GM12872 (cell line): ENCODE results near the gene NEK5.

Experiments
- TF ChIP-seq, protein P1 (sequence below): IDR thresholded peaks from 3 replicates; pipeline ENCODE4 v1.5.1; 2011; ENCODE audit warnings: low read depth, mild to moderate bottlenecking, low read length, moderate library complexity; ENCODE audit not compliant: insufficient read depth

The NEK5 gene

DNA sequence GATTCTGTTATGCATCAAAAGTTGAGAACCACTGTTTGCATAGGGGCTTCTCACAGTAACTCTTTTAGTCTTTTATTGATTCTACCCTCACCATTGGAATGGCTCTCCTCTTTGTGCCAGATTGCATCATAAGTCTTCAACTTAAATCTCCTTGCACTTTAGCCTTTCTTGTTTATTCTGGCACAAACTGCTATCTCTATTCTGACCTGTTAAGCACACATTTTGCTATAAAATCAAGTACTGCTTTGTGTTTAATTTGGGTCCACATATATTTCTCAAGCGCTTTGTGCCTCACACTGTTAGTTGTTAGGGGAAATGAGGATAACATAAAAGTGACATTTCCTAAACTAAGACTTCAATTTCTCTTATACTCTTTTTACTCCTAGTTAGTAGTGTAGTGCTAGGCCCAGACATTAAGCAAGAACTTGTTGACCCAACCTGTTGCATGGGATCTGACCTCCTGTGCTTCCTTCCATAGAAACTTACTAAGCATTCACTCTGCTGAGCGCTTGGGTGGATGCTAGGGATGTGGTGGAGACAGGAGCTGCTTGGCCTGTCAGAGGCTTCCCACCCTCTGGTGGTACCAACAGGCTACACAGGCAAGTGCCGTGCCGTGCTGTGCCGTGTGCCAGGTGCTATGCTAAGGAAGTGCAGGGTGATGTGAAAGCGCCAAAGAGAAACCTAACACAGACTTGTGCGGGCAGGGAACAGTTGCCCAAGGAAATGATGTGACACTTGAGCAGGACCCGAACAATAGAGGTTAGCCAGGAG lies 103.2 kb downstream of the NEK5 start:
- TF ChIP-seq, protein P1, sequence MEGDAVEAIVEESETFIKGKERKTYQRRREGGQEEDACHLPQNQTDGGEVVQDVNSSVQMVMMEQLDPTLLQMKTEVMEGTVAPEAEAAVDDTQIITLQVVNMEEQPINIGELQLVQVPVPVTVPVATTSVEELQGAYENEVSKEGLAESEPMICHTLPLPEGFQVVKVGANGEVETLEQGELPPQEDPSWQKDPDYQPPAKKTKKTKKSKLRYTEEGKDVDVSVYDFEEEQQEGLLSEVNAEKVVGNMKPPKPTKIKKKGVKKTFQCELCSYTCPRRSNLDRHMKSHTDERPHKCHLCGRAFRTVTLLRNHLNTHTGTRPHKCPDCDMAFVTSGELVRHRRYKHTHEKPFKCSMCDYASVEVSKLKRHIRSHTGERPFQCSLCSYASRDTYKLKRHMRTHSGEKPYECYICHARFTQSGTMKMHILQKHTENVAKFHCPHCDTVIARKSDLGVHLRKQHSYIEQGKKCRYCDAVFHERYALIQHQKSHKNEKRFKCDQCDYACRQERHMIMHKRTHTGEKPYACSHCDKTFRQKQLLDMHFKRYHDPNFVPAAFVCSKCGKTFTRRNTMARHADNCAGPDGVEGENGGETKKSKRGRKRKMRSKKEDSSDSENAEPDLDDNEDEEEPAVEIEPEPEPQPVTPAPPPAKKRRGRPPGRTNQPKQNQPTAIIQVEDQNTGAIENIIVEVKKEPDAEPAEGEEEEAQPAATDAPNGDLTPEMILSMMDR: no peak

DNA sequence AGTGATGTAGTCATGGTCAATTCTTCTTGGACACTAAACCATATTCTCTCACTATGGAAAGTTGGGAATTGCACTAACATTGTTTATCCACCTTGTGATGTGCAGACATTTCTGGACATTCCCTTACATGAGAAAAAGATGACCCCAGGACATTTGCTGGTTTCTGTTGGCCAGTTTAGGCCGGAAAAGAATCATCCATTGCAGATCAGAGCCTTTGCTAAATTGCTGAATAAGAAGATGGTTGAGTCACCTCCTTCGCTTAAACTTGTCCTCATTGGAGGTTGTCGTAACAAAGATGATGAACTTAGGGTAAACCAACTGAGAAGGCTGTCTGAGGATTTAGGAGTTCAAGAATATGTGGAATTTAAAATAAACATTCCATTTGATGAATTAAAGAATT lies 104.4 kb downstream of the NEK5 start, which contains the start of gene UTP14C:
Gene UTP14C (plus strand): TSS at position 211 of the 400 bp plus-strand sequence. CDS start 4,114 bp downstream, outside the sequence.
- TF ChIP-seq, protein P1: no peak

DNA sequence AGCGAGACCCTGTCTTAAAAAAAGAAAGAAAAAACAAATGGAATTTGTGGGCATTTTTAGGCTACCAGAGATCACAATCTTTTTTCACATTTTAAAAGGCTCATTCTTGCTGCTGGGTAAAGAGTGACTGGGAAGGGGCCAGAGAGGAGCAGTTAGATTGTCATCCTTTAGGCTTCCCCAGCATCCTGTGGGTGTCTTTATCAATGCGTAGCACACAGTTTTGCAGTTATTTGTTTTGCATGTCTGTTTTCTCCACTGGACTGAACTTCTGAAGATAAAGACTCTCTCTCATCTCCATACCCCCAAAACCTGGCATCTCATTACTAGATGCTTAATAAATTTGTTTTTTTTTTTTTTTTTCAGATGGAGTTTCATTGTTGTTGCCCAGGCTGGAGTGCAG lies 106.5 kb downstream of the NEK5 start:
- TF ChIP-seq, protein P1: no peak

DNA sequence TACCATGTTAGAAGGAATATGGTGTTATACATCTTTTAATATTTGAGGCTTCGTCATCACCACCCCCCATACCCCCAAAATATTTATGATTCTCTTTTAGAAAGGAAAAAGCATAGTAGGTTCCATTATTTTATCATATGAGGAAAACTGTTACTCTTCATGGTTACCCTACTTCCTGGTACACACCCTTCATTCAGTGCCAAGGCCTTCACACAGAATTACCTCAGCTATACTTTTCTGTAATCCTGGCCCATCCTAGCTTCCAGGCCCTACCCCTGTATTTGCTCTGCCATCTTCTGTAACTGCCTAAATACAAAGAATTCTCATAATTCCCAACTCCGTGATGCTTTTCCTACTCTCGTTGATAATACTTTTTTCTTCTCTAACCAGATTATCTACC lies 108.7 kb downstream of the NEK5 start:
- TF ChIP-seq, protein P1: no peak

DNA sequence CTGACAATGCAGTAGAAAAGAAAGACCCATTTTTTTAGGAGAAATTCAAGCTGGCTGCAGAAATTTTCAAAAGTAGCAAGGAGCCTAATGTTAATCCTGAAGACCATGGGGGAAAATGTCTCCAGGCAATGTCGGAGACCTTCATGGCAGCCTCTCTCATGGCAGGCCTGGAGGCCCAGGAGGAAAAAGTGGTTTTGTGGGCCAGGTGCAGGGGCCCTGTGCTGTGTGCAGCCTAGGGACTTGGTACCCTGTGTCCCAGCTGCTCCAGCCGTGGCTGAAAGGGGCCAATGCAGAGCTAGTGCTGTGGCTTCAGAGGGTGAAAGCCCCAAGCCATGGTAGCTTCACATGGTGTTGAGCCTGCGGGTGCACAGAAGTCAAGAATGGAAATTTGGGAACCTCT lies 112.6 kb downstream of the NEK5 start:
- TF ChIP-seq, protein P1: no peak

DNA sequence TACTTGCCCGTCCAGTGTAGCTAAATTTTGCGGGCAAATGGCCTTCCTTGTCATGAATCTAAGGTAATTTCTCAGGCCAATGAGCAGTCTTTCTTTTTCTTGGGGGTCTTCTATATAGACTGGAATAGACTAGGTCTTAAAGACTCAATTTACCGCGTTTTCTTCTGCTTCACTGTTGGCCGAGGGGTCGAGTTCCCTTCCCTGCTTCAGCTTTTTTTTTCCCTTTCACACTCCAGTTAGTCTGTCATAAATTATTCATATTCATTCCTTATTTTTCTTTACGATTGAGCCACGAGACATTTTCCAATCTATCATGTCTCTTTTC lies 116.4 kb downstream of the NEK5 start:
- TF ChIP-seq, protein P1: no peak

DNA sequence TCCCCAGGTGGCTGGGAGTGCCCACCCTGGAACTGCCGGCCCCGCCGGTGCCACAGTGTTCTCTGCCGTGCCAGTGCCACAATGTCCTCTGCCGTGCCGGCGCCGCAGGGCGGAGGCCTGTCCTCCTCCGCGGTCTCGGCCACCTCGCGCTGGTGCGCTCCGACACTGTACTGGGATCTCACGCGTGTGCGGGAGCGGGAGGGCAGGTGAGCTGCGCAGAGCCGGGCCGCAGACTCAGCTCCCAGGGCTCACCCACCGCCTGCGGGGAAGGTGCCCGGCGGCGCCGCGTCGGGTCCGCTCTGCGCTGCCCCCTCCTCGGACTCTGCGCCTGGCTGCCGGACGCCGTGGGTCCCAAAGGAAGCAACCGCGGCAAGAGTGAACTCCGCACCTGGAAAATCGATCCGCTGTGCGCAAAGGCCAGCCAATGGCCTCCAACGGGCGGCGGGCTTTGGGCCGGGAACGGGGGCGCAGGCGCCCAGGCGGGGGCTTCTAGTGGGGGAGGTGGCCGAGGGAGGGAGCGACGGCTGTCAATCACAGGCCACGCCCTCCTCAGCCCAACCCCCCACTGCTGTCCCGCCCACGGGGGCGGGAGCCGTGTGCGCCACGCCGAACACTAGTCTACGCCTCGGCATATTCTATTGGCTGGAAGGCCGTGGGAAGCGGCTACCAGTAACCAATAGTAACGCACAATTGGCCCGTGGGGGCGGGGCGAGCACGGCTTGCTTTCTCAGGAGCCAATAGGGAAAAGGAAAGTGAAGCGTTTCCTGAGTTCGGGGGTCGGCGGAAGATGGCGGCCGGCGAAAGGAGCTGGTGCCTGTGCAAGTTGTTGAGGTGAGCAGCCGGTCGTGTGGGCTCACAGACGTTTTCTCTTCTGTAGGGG lies 117.0 kb downstream of the NEK5 start, which contains the start of gene ALG11:
Gene ALG11 (plus strand): TSS at position 767 of the 880 bp plus-strand sequence. CDS start 21 bp downstream, at position 788.
- TF ChIP-seq, protein P1: no peak
